ENCODE measurements around the gene COL2A1.
"Not testable (repeated sequence)": the region's sequence is repeated elsewhere in the genome, so short reads cannot be mapped to it uniquely, and the experiment has no call there.

Gene COL2A1

DNA sequence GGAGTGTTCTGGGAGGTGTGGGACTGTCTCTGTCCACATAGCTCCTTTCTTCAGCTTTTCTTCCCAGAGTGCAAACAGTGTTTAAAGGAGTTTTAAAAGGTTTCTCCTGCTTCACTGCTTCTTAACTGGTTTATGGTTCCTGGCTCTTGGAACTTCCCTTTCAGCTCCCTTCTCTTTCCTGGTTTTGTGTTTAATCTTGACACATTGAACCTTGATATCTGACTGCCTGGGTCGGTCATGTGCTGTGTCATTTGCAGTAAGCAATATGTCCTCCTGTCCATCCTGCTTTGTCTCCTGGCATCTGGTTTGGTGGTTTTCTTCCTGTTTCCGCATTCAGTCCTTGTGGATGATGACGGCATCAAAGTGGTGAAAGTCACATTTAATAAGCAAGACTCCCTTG lies 38.7 kb downstream of the COL2A1 start:
- Histone ChIP-seq H3K4me3 (ENCODE audit: low read depth in 1 of 2, low read length in 2 of 2) (no peak overlapping the region), H3K36me3 (ENCODE audit: insufficient read depth, low read length) (peaks cover 25% of the 10 kb centered on the region), H3K27me3 (ENCODE audit: control insufficient read depth in 1 of 2, insufficient read depth in 2 of 2, low read length in 2 of 2) (no peaks in the 10 kb centered on the region), H3K4me1 (ENCODE audit: insufficient read depth, low read length) (peaks cover 22% of the 10 kb centered on the region), H3K9me3 (ENCODE audit: low read length) (no peaks in the 10 kb centered on the region), H3K27ac (ENCODE audit: low read depth, low read length) (no peak overlapping the region), H3K9ac (ENCODE audit: low read length) (no peak overlapping the region)

DNA sequence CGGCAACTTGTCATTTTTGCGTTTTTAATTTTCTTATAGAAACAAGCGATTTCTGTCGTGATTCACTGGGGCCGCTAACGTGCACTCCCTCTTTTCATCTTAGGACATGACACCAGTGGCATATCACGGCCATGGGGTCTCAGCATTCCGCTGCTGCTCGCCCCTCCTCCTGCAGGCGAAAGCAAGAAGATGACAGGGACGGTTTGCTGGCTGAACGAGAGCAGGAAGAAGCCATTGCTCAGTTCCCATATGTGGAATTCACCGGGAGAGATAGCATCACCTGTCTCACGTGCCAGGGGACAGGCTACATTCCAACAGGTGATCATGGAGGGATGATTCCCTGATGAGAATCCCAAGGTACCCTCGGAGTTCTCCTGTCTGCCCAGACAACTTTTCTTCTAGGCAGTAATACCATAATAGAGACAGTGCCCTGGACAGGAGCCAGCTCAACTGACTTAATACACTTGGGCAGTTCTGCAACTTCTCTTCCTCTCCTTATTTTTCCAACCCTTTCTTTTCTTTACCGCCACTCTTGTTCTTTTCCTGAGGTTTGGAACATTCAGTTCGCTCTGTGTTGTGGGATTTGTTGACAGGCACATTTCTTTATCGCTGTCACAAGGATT lies 40.1 kb downstream of the COL2A1 start:
- Histone ChIP-seq H3K27me3 (ENCODE audit: control insufficient read depth in 1 of 2, insufficient read depth in 2 of 2, low read length in 2 of 2) (no peaks in the 10 kb centered on the region), H3K4me1 (ENCODE audit: insufficient read depth, low read length) (peaks cover 22% of the 10 kb centered on the region), H3K9me3 (ENCODE audit: low read length) (no peaks in the 10 kb centered on the region), H3K27ac (ENCODE audit: low read depth, low read length) (peak overlapping the region; percentile 71), H3K4me3 (ENCODE audit: low read depth in 1 of 2, low read length in 2 of 2) (peak overlapping the region; percentile 85 to 88), H3K36me3 (ENCODE audit: insufficient read depth, low read length) (peaks cover 25% of the 10 kb centered on the region), H3K9ac (ENCODE audit: low read length) (peak overlapping the region; percentile 59)

DNA sequence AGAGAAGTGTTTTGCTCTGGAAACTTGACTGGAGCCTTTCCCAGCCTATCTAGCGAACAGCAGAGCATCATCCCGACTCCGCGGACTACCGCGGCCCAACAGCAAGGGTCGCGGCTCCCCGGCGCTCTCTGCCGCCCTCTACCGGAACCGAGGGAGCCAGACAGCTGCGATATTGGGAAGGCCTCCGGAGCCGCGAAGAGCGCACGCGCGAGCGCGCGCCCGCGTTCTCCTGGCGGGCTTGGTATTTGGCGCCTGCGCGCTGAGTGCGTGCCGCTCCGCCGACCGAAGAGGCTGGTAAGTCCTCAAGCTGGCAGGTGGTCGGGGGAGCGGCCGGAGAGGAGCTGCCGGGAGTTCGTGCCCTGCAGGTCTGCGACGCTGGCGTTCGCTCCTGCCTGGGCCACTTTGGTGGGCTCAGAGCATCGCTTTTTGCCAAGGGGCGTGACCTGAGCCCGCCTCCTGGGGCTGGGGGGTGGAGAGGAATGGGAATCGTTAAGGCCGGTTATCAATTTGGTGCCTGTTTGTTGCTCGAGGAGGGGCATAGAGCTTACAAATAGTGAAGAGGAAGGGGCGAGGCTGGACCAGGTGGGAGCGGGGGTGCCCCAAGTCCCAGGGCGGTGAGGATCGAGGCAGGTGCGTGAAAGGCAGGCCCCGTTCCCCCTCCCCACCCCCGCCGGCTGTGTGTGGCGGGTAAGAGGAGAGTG lies 40.8 kb downstream of the COL2A1 start, which contains the start of gene TMEM106C:
Gene TMEM106C, plus strand, starts transcription at position 257 of the 701 bp plus-strand sequence. CDS start 641 bp downstream, outside the sequence.
- H3K4me3 ChIP-seq (ENCODE audit: low read depth in 1 of 2, low read length in 2 of 2) = peak within 1 kb of the TSS; percentile 85 to 88
- peaks cover 22% of the 10 kb centered on the region for H3K4me1 ChIP-seq (ENCODE audit: insufficient read depth, low read length)
- H3K9me3 ChIP-seq (ENCODE audit: low read length) = no peaks in the 10 kb centered on the region
- peak within 1 kb of the TSS; percentile 71 for H3K27ac ChIP-seq (ENCODE audit: low read depth, low read length)
- peak within 1 kb of the TSS; percentile 59 for H3K9ac ChIP-seq (ENCODE audit: low read length)
- no peaks in the 10 kb centered on the region for H3K27me3 ChIP-seq (ENCODE audit: control insufficient read depth in 1 of 2, insufficient read depth in 2 of 2, low read length in 2 of 2)
- H3K36me3 ChIP-seq (ENCODE audit: insufficient read depth, low read length) = peaks cover 25% of the 10 kb centered on the region

DNA sequence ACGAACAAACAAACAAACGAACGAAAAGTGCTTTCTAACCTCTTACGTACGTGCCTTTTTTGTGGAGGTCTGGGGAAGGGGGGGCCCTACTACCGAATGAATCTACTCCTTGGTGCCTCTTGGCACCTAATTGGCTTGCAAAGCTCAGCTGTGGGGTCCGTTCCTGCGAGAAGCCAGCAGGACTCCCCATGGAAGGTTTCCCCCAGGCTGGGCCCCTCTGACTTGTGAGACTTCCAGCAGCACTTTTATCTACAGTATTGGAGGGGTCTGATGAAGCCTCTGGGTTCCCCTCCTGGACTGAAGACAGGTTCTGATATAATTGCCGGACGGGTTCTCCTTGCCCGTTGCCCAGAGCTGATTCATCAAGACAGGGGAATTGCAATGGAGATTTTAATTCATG lies 42.1 kb downstream of the COL2A1 start:
- H3K4me1 ChIP-seq (ENCODE audit: insufficient read depth, low read length) = peaks cover 12% of the 10 kb centered on the region
- no peak overlapping the region for H3K27ac ChIP-seq (ENCODE audit: low read depth, low read length)
- H3K9me3 ChIP-seq (ENCODE audit: low read length) = no peaks in the 10 kb centered on the region
- H3K36me3 ChIP-seq (ENCODE audit: insufficient read depth, low read length) = peaks cover 20% of the 10 kb centered on the region
- no peak overlapping the region for H3K9ac ChIP-seq (ENCODE audit: low read length)
- no peak overlapping the region for H3K4me3 ChIP-seq (ENCODE audit: low read depth in 1 of 2, low read length in 2 of 2)
- H3K27me3 ChIP-seq (ENCODE audit: control insufficient read depth in 1 of 2, insufficient read depth in 2 of 2, low read length in 2 of 2) = no peaks in the 10 kb centered on the region

DNA sequence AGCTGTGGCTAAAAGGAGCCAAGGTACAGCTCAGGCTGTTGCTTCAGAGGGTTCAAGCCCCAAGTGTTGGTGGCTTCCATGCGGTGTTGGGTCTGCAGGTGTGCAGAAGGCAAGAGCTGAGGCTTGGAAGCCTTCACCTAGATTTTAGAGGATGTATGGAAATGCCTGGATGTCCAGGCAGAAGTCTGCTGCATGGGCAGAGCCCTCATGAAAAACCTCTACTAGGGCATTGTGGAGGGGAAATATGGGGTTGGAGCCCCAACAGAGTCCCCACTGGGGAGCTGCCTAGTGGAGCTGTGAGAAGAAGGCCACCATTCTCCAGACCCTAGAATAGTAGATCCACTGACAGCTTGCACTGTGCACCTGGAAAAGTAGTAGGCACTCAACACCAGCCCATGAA lies 46.6 kb downstream of the COL2A1 start:
- H3K9me3 ChIP-seq (ENCODE audit: low read length); H3K4me3 ChIP-seq (ENCODE audit: low read depth in 1 of 2, low read length in 2 of 2); H3K36me3 ChIP-seq (ENCODE audit: insufficient read depth, low read length); H3K27me3 ChIP-seq (ENCODE audit: control insufficient read depth in 1 of 2, insufficient read depth in 2 of 2, low read length in 2 of 2); H3K4me1 ChIP-seq (ENCODE audit: insufficient read depth, low read length); H3K9ac ChIP-seq (ENCODE audit: low read length); H3K27ac ChIP-seq (ENCODE audit: low read depth, low read length): not testable (repeated sequence)

DNA sequence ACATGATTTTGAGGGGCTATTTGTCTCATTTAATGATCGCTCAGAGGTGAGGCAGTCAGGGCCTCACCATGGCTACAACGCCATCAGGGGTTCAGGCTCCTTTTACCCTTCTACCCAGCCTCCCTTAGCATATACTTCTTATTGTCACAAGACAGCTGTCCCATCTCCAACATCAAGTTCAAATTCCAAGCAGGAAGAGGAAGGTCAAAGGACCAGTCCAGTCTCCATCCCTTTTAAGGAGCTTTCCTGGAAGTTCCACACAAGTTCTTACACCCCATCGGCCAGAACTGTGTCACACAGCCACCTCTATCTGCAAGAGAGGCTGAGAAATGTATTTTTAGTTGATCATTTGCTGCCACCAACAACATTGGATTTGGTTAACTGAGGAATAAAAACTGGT lies 49.2 kb downstream of the COL2A1 start:
- H3K4me3 ChIP-seq (ENCODE audit: low read depth in 1 of 2, low read length in 2 of 2) = no peak overlapping the region
- H3K27ac ChIP-seq (ENCODE audit: low read depth, low read length) = no peak overlapping the region
- no peaks in the 10 kb centered on the region for H3K36me3 ChIP-seq (ENCODE audit: insufficient read depth, low read length)
- no peaks in the 10 kb centered on the region for H3K9me3 ChIP-seq (ENCODE audit: low read length)
- H3K9ac ChIP-seq (ENCODE audit: low read length) = no peak overlapping the region
- no peaks in the 10 kb centered on the region for H3K27me3 ChIP-seq (ENCODE audit: control insufficient read depth in 1 of 2, insufficient read depth in 2 of 2, low read length in 2 of 2)
- no peaks in the 10 kb centered on the region for H3K4me1 ChIP-seq (ENCODE audit: insufficient read depth, low read length)

- H3K27me3 ChIP-seq (ENCODE audit: control insufficient read depth in 1 of 2, insufficient read depth in 2 of 2, low read length in 2 of 2) = no peaks in the 10 kb centered on the region
- no peak overlapping the region for H3K4me3 ChIP-seq (ENCODE audit: low read depth in 1 of 2, low read length in 2 of 2)
- H3K27ac ChIP-seq (ENCODE audit: low read depth, low read length) = no peak overlapping the region
- no peaks in the 10 kb centered on the region for H3K36me3 ChIP-seq (ENCODE audit: insufficient read depth, low read length)
- no peaks in the 10 kb centered on the region for H3K4me1 ChIP-seq (ENCODE audit: insufficient read depth, low read length)
- H3K9me3 ChIP-seq (ENCODE audit: low read length) = no peaks in the 10 kb centered on the region
- H3K9ac ChIP-seq (ENCODE audit: low read length) = no peak overlapping the region
Observed at GRCh38 chr12:47954467-47955045, 49.7 kb downstream of the COL2A1 start.

DNA sequence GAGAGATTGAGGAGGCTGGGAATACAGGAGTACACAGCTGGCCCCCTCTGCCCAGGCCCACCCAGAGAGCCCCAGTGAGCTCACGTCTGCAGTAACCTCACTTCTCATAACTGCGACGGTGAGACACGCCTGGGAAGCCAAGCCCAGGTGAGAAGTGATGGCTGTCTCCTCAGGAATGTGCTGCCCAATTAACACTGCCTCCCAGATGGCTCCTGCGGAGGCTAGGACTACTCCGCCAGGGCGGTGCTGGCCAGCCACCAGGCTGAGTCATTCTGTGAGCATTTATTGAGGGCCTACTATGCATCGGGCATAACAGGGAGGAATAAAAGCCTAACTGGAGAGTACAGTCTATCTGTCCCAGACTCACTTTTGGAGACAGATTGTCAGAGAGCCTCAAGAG lies 50.2 kb downstream of the COL2A1 start:
- H3K4me3 ChIP-seq (ENCODE audit: low read depth in 1 of 2, low read length in 2 of 2) = no peak overlapping the region
- H3K27ac ChIP-seq (ENCODE audit: low read depth, low read length) = no peak overlapping the region
- H3K9me3 ChIP-seq (ENCODE audit: low read length) = no peaks in the 10 kb centered on the region
- peaks cover 4% of the 10 kb centered on the region for H3K4me1 ChIP-seq (ENCODE audit: insufficient read depth, low read length)
- no peaks in the 10 kb centered on the region for H3K27me3 ChIP-seq (ENCODE audit: control insufficient read depth in 1 of 2, insufficient read depth in 2 of 2, low read length in 2 of 2)
- no peaks in the 10 kb centered on the region for H3K36me3 ChIP-seq (ENCODE audit: insufficient read depth, low read length)
- no peak overlapping the region for H3K9ac ChIP-seq (ENCODE audit: low read length)

GRCh38 chr12:47950856-47951468 lies 53.3 kb downstream of the COL2A1 start:
- no peaks in the 10 kb centered on the region for H3K27me3 ChIP-seq (ENCODE audit: control insufficient read depth in 1 of 2, insufficient read depth in 2 of 2, low read length in 2 of 2)
- no peaks in the 10 kb centered on the region for H3K9me3 ChIP-seq (ENCODE audit: low read length)
- no peak overlapping the region for H3K27ac ChIP-seq (ENCODE audit: low read depth, low read length)
- no peaks in the 10 kb centered on the region for H3K36me3 ChIP-seq (ENCODE audit: insufficient read depth, low read length)
- no peak overlapping the region for H3K4me3 ChIP-seq (ENCODE audit: low read depth in 1 of 2, low read length in 2 of 2)
- no peak overlapping the region for H3K9ac ChIP-seq (ENCODE audit: low read length)
- H3K4me1 ChIP-seq (ENCODE audit: insufficient read depth, low read length) = peaks cover 5% of the 10 kb centered on the region

- H3K9me3 ChIP-seq (ENCODE audit: low read length) = no peaks in the 10 kb centered on the region
- H3K4me1 ChIP-seq (ENCODE audit: insufficient read depth, low read length) = peaks cover 5% of the 10 kb centered on the region
- no peak overlapping the region for H3K27ac ChIP-seq (ENCODE audit: low read depth, low read length)
- H3K4me3 ChIP-seq (ENCODE audit: low read depth in 1 of 2, low read length in 2 of 2) = no peak overlapping the region
- H3K9ac ChIP-seq (ENCODE audit: low read length) = no peak overlapping the region
- no peaks in the 10 kb centered on the region for H3K27me3 ChIP-seq (ENCODE audit: control insufficient read depth in 1 of 2, insufficient read depth in 2 of 2, low read length in 2 of 2)
- H3K36me3 ChIP-seq (ENCODE audit: insufficient read depth, low read length) = no peaks in the 10 kb centered on the region
Observed at GRCh38 chr12:47949441-47950341, 54.6 kb downstream of the COL2A1 start.

GRCh38 chr12:47947341-47947740 lies 56.9 kb downstream of the COL2A1 start:
- Histone ChIP-seq H3K4me3 (ENCODE audit: low read depth in 1 of 2, low read length in 2 of 2) (no peak overlapping the region), H3K9ac (ENCODE audit: low read length) (no peak overlapping the region), H3K27me3 (ENCODE audit: control insufficient read depth in 1 of 2, insufficient read depth in 2 of 2, low read length in 2 of 2) (peaks cover 0 to 11% of the 10 kb centered on the region in 2 donors), H3K36me3 (ENCODE audit: insufficient read depth, low read length) (no peaks in the 10 kb centered on the region), H3K27ac (ENCODE audit: low read depth, low read length) (no peak overlapping the region), H3K4me1 (ENCODE audit: insufficient read depth, low read length) (peaks cover 5% of the 10 kb centered on the region), H3K9me3 (ENCODE audit: low read length) (no peaks in the 10 kb centered on the region)

All from muscle layer of colon (tissue), 2 donors.